GOT3 (cell line): ENCODE data around the gene PDE4B.

ENCODE experiments used
- DNase-seq: peaks from one replicate; lab custom pipeline; 2025; ENCODE audit warnings: mixed read lengths; lab: John Stamatoyannopoulos, UW

The PDE4B gene

GRCh38 chr1:65882076-65882475 is 89.4 kb downstream of the PDE4B start:
- DNase-seq: no peak

GRCh38 chr1:65889441-65889840 is 96.7 kb downstream of the PDE4B start:
- no peak for DNase-seq

- no peak for DNase-seq
These were observed 97.6 kb downstream of the PDE4B start for GRCh38 chr1:65890201-65890843.

GRCh38 chr1:65894738-65895605 is 102.3 kb downstream of the PDE4B start:
- no peak for DNase-seq

GRCh38 chr1:65896721-65897120 is 104.0 kb downstream of the PDE4B start:
- no peak for DNase-seq

- DNase-seq: no peak
These were observed 104.8 kb downstream of the PDE4B start for GRCh38 chr1:65897485-65897884.

- no peak for DNase-seq
These were observed 112.0 kb downstream of the PDE4B start for GRCh38 chr1:65904681-65905083.

GRCh38 chr1:65910432-65910831 is 117.7 kb downstream of the PDE4B start:
- DNase-seq: no peak

- no peak for DNase-seq
These were observed 119.0 kb downstream of the PDE4B start for GRCh38 chr1:65911679-65912078.

- no peak for DNase-seq
These were observed 125.9 kb downstream of the PDE4B start for GRCh38 chr1:65918564-65918963.

GRCh38 chr1:65921446-65921845 is 128.8 kb downstream of the PDE4B start:
- DNase-seq: no peak

GRCh38 chr1:65924471-65924870 is 131.8 kb downstream of the PDE4B start:
- DNase-seq: no peak

- DNase-seq: no peak
These were observed 145.8 kb downstream of the PDE4B start for GRCh38 chr1:65938506-65938905.

GRCh38 chr1:65939191-65939590 is 146.5 kb downstream of the PDE4B start:
- DNase-seq: no peak

GRCh38 chr1:65939636-65940035 is 146.9 kb downstream of the PDE4B start:
- DNase-seq: no peak

GRCh38 chr1:65940126-65940525 is 147.4 kb downstream of the PDE4B start:
- no peak for DNase-seq

- DNase-seq: no peak
These were observed 149.8 kb downstream of the PDE4B start for GRCh38 chr1:65942476-65942875.

GRCh38 chr1:65946376-65946775 is 153.7 kb downstream of the PDE4B start:
- no peak for DNase-seq

GRCh38 chr1:65946960-65947359 is 154.3 kb downstream of the PDE4B start:
- no peak for DNase-seq

GRCh38 chr1:65948609-65949229 is 156.0 kb downstream of the PDE4B start:
- no peak for DNase-seq

- DNase-seq: no peak
These were observed 156.5 kb downstream of the PDE4B start for GRCh38 chr1:65949230-65949626.

GRCh38 chr1:65949933-65950332 is 157.2 kb downstream of the PDE4B start:
- no peak for DNase-seq

- DNase-seq: no peak
These were observed 160.0 kb downstream of the PDE4B start for GRCh38 chr1:65952696-65953095.
